HG03045 (cell line): Measurements from ENCODE around the gene MGAT4B.
"Not testable (repeated sequence)": the region's sequence is repeated elsewhere in the genome, so short reads cannot be mapped to it uniquely, and the experiment has no call there.

Source experiments
- ATAC-seq: cut with Tn5 transposase; IDR thresholded peaks from one replicate; pipeline ENCODE4 v1.9.1; 2021; ENCODE audit warnings: mild to moderate bottlenecking, moderate library complexity; ENCODE audit not compliant: unreplicated experiment

Gene MGAT4B

DNA sequence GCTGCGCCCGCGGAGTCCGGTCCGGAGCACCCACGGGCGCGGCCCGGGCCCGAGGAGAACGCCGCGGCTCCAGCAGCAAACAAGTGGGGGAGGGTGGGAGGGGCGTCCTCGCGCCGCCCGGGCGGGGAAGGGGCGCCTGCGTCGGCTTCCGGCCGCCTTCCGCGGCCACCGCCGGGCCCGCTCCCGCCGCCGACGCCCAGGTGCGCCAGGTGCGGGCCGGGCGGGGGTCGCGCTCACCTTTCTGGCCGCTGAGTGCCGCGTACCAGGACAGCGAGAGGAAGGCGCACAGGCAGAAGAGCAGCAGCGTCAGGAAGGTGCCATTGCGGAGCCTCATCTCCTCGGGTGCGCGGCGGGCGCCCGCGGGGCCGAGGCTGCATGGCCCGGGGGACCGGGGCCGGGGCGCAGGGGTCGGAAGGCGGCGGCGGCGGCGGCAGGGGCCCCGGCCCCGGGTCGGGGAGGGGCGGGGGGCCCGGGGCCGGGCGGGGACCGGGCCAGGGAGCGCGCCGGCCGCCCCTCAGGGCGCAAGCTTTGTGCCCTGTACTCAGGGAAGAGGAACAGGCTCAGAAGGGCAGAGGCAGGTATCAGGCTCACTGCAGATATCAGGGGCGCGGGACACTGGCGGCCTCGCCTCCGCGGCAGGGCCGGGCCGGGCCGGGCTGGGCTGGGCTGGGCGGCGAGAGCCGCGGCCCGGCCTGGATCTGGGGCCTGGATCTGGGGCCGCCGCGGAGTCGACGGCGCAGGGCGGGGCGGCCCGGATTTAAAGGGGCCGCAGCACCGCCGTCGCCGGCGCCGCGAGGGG is at the start of gene MGAT4B:
Gene MGAT4B (minus strand): TSS at position 617 of the 799 bp plus-strand sequence. CDS start 283 bp downstream, at position 334.
- ATAC-seq, result peak; percentile 75

DNA sequence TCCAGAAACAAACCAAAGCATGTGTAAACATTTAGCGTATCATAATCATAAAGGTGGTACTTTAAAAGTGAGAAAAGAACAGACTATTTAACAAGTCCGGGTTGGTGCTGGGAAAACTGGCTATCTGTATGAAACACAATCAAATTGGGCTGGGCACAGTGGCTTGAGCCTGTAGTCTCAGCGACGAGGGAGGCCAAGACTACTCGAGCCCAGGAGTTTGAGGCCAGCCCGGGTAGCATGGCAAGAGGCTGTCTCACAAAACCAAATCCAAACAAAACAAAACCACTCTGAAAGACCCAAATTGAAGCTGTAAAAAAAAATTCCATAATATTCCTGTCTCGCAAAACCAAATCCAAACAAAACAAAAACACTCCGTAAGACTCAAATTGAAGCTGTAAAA is 47.7 kb upstream of the MGAT4B start:
- ATAC-seq, result no peak

DNA sequence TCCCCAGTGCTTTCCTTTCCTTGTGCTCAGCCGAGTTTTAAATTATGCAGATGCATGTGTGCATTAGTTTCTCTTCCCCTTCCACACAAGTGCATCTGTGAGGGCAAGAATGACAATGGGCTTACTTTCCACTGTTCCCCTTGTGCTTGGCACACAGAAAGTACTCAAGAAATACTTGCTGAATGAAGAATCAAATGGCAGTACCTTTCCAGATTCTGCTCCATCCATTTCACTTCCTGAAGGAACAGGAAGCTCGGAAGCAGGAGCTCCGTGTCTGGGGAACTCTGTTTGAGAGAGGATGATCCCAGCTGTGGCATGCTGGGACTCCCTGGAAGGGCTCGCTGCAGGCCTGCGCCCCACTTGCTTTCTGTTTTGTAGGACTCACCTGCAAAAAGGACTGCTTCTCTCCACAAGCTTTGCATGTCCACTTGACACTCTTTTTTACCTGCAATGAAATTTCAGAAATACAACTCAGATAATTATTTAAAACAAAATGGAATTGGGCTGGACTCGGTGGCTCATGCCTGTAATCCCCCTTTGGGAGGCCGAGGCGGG is 46.4 kb upstream of the MGAT4B start:
- peak; percentile 82 for ATAC-seq

DNA sequence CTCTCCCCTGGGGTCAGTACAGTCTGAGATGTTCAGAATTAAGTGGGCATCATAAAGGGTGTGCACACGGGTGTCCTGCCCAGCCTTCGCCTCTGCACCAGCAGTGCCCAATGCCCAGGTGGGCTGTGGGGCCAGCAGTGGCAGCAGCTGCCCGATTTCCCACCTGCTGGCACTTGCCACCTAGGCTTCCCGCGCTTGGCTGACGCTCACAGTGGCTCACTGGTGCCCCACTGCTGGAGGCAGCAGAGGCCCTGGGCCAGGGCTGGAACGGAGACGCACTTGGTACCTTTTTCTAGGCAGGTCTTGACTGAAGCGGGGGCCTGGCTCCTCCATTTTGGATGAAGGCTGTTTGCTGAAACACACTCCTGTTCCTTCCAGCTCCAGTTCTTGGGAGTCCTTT is 35.0 kb upstream of the MGAT4B start:
- no peak for ATAC-seq

DNA sequence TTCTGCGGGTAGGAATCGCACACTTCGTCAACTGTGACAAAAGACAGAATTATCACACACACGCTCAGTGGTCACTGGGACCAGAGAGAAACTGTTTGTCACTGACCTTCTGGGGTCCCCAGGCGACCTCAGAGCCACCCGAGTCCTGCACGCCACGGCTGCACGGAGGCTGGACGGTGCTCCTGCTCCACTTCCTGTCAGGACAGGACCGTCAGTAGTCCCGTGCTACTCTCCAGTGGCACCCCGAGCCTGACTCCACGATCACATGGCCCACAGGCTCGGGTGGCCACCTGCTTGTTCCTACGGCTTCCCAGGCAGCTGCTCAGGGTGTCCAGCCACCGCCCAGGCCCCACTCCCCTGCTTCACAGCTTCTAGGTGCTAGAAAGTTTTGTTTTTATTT is 34.1 kb upstream of the MGAT4B start:
- no peak for ATAC-seq

DNA sequence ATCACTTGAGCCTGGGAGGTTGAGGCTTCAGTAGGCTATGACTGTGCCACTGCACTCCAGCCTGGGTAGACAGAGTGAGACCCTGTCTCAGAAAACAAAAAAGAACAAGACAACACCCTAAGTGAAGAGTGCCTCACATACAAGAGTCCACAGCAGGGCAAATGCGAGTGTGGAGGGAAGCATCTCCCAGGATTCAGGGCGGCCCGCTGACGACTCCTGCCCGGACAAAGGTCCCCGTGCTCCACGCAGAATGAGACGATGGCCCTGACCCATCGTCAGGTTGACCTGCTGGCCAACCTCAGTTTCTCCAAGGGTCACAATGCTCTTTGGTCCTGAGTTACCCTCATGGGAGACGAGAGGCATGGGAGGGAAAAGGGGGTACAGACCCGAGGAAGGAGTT is 33.7 kb upstream of the MGAT4B start:
- ATAC-seq, result no peak

DNA sequence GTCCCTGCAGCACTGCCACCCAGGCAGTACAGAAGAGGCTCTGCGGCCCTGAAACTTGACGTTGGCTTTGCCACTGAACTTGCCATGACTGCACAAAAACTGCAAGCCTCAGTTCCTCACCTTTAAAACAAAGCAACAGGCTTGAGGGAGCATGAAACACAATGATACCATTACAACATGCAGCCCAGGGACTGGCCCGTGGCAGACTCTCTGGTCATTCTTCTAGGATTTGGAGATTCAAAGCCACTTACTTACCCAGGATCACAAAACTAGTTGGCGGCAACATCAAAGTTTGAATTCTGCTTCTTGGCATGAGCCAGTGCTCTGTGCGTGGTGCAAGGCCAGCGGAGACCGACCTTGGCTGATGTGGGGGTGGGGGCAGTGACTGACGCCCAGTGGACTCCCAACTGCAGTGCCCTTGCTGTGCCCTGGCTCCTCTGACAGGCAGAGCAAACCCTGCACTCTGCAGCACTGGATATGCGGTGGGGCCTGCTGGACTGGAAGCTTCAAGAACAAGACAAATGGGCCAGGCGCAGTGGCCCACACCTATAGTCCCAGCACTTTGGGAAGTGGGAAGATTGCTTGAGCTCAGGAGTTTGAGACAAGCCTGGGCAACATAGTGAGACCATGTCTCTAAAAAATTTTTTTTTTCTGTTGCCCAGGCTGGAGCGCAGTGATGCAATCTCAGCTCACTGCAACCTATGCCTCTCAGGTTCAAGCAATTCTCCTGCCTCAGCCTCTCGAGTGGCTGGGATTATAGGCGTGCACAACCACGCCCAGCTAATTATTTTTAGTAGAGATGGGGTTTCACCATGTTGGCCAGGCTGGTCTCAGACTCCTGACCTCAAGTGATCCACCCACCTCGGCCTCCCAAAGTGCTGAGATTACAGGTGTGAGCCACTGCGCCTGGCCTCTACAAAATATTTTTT is 32.9 kb upstream of the MGAT4B start:
- ATAC-seq, result no peak

DNA sequence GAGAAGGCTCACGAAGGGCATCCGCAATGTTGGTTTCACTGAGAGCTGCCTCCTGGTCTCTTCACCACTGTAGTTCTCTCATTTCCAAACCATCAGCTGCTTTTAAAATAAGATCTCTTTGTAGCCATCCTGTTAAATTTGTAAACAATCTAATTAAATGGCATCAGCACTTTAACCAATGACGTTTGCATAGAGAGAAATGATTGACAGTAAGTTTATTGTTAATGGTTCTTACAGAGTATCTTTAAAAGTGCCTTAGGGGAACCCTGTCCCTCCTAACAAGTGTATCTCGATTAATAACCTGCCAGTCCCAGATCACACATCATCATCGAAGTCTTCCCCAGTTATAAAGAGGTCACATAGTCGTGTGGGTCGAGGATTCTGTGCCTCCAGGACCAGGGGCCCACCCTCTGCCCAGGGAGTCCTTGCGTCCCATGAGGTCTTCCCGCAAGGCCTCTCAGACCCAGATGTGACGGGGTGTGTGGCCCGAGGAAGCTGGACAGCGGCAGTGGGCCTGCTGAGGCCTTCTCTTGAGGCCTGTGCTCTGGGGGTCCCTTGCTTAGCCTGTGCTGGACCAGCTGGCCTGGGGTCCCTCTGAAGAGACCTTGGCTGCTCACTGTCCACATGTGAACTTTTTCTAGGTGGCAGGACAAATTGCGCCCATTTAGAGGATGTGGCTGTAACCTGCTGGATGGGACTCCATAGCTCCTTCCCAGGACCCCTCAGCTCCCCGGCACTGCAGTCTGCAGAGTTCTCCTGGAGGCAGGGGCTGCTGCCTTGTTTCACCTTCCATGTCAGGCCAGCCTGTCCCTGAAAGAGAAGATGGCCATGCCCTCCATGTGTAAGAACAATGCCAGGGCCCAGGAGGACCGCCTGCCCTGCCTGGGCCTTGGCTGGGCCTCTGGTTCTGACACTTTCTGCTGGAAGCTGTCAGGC is 30.7 kb upstream of the MGAT4B start:
- ATAC-seq, result no peak

DNA sequence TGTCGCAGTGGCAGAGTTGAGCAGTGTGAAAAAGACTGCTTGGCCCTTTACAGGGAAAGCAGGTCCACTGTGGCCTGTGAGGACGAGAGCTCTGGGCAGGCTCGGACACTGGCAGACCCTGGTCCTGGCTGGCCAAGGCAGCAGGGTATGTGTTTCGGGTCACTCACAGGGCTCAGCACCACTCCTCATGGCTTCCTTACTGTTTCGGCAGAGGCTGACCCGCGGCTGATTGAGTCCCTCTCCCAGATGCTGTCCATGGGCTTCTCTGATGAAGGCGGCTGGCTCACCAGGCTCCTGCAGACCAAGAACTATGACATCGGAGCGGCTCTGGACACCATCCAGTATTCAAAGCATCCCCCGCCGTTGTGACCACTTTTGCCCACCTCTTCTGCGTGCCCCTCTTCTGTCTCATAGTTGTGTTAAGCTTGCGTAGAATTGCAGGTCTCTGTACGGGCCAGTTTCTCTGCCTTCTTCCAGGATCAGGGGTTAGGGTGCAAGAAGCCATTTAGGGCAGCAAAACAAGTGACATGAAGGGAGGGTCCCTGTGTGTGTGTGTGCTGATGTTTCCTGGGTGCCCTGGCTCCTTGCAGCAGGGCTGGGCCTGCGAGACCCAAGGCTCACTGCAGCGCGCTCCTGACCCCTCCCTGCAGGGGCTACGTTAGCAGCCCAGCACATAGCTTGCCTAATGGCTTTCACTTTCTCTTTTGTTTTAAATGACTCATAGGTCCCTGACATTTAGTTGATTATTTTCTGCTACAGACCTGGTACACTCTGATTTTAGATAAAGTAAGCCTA is 29.8 kb upstream of the MGAT4B start:
- ATAC-seq, result no peak

DNA sequence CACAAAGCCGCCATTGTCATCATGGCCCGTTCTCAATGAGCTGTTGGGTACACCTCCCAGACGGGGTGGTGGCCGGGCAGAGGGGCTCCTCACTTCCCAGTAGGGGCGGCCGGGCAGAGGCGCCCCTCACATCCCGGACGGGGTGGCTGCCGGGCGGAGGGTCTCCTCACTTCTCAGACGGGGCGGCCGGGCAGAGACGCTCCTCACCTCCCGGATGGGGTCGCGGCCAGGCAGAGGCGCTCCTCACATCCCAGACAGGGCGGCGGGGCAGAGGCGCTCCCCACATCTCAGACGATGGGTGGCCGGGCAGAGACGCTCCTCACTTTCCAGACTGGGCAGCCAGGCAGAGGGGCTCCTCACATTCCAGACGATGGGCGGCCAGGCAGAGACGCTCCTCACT is 28.2 kb upstream of the MGAT4B start:
- ATAC-seq, result not testable (repeated sequence)

DNA sequence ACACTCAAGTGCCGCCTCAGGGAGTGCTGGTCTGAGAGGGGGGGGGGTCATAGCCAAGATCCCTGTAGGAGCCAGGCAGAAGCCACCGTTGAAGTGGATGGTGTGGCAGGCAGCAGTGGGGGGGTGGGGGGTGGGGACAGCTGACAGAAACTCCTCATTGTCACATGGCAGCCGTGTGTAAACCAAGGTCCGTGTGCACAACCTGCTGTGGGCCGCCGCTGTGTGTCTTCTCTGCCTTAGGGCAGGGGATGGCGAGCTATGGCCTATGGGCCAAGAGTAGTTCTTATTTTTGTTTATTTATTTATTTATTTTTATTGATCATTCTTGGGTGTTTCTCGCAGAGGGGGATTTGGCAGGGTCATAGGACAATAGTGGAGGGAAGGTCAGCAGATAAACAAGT is 27.5 kb upstream of the MGAT4B start:
- ATAC-seq, result no peak

DNA sequence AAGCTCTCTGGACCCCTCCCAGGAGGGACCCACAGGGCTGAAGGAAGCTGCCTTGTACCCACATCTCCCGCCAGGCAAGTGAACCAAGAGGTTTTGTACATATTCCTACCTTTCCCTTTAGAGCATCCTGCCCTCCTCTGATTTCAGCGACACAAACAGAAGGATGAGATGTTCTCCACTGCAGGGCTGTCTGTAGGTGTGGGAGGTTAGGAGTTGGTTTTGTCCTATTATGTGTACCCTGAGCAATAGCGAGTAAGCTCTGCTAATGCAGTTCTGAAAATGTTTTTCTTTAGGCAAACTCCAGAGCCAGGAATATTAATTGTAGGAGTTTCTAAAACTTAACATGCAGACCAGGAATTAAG is 27.0 kb upstream of the MGAT4B start:
- ATAC-seq, result no peak

DNA sequence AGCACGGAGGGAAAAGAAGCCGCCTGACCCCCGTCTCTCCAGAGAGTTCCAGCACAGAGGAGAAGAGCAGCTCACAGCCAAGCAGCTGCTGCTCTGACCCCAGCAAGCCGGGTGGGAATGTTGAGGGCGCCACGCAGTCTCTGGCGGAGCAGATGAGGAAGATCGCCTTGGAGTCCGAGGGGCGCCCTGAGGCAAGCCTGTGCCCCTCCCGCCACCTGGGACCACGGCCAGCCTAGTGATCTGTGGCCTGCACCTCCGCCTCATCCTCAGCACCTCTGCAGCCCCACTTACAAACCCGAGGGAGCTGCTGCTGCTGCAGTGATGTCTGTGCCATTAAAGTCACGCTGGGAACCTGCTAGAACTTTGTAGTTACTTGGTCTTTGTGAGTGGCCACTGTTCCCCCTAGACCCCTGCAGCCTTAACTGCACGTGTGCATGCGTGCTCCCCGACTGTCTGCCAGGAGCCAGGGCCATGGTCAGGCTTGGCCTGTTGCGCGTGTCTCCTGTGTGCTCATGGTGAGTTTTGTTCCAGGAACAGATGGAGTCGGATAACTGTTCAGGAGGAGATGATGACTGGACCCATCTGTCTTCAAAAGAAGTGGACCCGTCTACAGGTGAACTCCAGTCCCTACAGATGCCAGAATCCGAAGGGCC is 26.5 kb upstream of the MGAT4B start:
- ATAC-seq, result no peak

DNA sequence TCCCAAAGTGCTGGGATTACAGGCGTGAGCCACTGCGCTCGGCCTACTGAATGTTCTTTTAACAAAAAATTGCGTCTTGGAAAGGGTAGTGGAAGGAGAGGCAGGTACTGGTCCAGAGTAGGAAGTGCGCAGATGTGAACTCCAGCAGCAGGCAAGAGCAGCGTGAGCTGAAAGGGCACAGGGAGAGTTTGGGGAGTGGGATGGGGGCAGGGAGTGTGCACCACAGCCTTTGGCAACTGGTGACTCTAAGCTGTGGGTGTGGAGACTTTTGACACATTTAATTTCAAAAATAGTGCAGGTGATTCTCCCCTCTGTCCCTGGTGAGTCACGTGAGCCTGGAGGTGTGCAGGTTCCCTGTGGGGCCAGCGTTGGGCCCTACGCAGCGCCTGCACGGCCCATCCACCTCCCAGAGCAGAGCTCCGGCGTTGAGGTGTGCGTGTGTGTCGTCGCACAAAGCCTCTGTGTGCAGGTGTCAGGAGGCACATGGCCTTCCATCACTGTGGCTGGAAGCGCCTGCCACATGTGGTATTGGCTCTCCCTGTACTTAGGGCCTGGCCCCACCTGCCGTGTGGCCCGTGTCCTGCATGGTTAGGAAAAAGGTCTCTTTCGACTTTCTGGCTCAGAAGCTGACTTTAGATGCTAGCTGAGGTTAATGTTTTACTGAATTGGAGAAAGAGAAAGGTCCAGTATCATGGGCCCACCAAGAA is 25.5 kb upstream of the MGAT4B start:
- ATAC-seq, result no peak

DNA sequence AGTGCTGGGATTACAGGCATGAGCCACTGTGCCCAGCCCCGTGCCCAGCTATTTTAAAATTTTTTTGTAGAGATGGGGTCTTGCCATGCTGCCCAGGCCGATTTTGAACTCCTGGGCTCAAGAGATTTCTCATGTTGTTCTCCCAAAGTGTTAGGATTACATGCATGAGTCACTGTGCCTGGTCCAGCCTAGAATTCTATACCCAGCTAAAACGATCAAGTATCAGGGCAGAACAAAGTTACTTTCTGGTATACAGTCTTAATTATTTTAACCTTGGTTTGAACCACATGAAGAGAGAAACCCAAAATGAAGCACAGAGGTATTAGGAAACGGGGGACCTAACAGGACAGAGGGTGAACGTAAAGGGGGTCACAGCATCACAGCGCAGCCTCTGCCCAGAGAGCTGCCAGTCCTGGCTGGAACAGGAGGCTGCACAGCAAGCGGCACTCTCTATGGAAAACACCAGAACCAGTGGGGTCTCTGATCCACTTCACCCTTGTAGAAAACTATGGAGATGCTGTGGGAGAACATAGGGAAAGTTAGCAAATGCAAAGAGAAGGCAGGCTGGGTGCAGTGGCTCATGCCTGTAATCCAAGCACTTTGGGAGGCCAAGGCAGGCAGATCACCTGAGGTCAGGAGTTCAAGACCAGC is 24.3 kb upstream of the MGAT4B start:
- no peak for ATAC-seq

DNA sequence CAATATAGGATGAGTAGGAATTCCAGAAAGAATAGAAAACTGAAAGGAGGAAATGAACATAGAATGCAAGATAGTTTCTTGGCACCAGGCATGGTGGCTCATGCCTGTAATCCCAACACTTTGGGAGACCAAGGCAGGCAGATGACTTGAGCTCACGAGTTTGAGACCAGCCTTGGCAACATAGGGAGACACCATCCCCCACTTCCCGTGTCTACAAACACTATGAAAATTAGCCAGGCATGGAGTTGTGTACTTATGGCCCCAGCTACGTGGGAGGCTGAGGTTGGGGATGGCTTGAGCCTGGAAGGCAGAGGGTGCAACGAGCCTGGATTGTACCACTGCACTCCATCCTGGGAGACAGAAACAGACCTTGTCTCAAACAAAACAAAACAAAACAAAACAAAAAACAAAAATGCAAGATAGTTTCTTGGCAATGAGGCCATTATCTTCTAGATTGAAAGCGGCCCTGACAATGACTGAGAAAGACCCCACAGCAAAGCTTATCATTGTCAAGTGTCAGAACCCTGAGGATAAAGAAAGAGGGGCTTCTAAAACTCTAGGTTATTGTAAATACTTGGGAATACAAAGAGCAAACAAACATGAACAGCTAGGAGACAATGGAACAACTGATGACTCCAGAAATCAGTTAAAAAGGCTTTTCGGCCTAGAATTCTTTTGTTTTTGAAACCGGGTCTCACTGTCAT is 23.2 kb upstream of the MGAT4B start:
- no peak for ATAC-seq

DNA sequence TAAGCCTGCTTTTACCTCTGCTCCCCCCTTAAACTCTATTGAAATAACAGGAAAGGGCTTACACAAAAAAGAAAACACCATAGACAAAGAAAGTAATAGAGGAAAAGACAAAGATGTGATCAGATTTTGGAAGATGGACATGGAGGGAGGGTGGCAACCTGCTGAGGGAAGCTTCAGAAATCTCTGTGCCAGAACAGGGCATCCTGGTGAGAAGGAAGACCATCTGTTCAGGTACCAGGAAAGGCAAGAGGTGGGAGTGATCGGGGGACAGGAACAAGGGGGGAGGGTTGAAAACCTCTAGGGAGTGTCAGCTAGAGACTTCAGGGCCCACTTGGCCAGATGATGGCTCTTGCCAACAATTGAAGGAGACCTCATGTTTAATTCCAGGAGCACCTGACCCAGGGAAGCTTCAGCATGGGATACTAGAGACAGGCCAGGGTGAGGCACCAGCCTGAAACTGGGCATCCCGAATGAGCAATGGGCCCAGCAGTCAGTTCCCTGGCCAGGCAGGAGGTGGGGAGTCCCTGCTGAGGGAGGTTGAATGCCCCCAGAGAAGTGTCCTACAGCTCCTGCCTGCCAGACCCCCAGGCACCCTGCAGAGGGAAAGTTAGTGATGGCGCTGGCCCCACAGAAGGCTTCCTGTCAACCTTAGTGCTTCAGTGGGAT is 22.2 kb upstream of the MGAT4B start:
- no peak for ATAC-seq
